Endometrial microvascular endothelial cells (primary cell): ENCODE results near the gene KCNIP3. TPM values are rescaled to one million over a fixed set of nuclear protein-coding genes. Genes with fewer than 3 reads are reported as not detected.
"Not testable (repeated sequence)": the region's sequence is repeated elsewhere in the genome, so short reads cannot be mapped to it uniquely, and the experiment has no call there.

Source experiments
- in situ Hi-C: cut with HindIII; loops from 2 replicates; pipeline ENCODE4 v1.10.0; 2017; ENCODE audit warnings: low sequenced_read_pairs, low pct_unique_long_range_greater_than_20kb; ENCODE audit errors: inconsistent ontology term
- total RNA-seq: library from RNA; depleted of rRNA; stranded (reverse); fragments of >200 nt; gene quantifications from one replicate; pipeline ENCODE4 v1.2.3, GENCODE V29; 2015; ENCODE audit errors: inconsistent ontology term

Gene KCNIP3
- total RNA-seq = not detected

DNA sequence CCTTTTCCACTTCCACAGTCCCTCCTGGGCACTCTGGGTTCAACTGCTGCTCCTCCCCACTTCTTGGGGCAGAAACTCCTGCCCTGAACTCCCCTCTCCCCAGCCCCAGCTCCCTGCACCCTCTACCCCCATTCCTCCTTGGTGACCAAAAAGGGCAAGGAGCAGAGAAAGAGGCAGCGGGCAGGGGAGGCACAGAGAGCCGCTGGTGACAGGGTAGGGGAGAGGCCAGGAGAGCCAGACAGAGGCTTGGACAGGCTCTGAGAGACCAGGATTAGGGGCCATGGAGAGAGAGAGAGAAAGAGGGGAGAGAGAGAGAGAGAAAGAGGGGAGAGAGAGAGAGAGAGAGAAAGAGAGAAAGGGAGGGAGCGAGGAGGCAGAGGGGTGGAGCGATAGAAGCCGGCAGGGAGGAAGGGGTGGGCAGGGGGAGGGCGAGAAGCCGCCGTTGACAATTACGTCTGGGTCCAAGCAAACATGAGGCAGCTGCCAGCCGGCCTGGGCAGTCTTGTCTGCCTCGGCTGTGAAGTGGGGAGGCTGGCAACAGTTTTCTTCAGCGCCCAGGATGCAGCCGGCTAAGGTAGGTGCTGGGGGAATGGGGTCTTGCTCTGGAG is at the start of gene KCNIP3:
Gene KCNIP3, plus strand, starts transcription at position 468 of the 608 bp plus-strand sequence. Its CDS starts 92 bp downstream, at position 560.
- in situ Hi-C loops = no loop called here

- in situ Hi-C loops = no loop called here
Observed at GRCh38 chr2:95258271-95258670, 38.9 kb upstream of the KCNIP3 start.

DNA sequence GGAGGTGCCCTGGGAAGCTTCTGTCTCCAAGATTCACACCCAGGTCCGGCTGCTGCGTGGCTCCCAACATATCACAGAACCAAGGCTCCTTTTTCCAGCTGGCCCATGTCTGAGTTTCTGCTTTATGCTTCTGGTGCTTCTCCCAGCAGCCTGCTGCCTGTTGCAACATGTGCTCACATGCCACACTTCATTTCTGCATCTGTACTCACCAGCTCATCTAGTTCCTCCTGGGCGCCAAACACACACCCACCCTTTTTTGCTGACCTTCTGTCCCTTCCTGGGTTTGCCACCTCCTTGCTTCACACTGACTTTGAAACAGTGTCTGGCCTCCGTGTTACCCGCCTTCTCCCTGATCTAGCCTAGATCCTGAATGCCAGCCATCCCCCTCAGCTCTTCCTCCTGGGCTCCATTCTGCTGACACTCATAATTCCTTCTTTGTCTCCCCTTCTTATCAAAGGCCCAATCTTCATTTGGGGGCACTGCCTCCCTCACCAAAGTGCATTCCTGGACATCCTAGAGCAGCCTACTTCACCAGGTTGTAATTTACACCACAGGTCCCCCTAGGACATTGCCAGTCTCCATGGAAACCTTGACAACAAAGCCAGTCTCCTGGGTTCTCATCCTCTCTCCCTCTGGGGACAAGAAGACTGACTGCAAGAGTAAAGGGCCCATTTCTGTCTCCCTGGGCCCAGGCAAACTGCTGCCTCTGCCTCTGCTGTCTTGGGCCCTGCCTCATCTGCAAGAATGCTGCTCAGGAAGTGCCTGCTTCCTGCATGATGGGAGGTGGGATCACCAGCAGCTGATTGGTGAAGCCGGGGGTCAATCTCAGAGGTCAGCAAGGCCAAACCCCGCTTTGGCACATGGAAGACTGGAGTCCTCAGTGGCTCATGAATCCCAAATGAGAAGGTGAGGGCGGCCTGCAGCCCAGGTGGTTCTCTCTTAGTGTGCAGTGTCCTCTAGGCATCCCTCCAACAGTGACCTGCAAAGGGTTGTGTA is 36.8 kb upstream of the KCNIP3 start:
- in situ Hi-C loops = no loop called here

DNA sequence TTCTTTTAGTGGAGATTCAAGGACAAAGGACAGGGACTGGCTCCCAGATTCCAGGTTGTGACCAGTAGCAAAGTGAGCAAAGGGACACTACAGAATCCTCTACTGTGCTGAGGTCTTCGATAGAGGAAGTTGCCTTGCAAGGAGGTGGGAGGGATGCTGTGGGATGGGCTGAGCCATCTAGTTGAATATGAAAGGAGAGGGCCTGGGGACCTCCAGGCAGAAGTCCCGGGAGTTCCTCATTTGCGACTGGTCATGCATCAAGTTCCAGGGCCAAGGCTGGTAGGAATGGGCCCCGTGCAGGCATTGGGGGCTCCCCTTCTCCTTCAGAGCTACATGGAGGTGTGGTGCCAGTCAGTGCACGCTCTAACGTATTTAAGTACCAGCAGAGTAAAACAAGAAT is 35.5 kb upstream of the KCNIP3 start:
- in situ Hi-C loops = no loop called here

DNA sequence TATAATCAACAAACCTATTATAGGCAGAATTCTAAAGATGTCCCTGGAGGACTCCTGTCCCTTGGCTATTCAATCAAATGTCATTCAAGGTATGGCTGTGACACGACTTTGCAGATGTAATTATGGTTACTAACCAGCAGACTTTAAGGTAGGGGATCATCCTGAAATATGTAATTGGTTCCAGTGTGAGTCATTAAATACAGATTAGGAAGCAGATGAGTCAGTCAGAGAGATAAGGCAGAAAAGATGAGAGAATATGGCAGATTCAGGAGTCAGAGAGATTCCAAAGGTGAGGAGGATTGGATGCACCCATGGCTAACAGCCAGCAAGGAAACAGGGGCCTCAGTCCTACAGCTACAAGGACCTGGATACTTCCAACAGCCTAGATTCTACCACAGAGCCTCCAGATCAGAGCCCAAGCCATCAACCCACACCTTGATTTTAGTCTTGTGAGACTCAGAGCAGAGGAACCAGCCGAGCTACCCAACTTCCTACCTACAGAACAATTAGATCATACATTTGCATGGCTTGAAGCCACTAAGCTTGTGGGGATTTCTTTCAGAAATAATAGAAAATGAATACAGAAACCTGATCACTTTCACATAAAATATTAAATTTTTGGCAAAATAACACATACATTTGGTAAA is 34.1 kb upstream of the KCNIP3 start:
- in situ Hi-C loops = no loop called here

DNA sequence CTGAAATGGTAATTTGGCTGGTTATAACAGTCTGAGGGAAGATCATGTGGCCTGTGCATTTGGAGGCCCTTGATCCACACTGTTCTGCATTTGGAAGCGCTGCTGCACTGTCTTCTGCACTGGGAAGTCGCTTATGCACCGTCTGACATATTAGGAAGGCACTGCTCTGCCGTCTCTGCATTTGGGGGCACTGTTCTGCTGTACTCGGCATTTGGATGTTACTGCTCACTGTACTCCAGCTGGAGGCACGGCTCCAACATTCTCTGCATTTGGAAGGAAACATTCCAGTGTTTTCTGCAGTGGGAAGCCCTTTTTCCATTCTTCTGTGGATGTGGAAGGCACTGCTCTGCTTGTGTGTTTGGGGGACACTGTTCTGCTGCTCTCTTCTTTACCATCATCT is 32.5 kb upstream of the KCNIP3 start:
- in situ Hi-C loops = no loop called here

DNA sequence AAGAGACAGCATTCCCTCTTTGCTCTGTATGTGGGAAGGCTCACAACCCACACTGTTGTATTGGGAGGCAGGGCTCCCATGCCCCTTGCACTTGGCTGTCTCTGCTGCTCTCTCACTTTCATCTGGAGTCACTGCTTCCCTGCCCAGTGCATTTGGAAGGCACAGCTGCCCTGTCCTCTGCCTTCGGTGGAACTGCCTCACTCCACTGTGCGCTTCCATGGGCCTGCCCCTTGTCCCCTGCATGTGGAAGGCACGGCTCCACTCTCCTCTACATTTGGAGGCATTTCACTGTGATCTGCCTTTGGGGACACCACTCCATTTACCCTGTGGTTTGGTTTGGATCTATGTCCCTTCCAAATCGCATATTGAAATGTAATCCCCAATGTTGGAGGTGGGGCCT is 32.0 kb upstream of the KCNIP3 start:
- in situ Hi-C loops = no loop called here

DNA sequence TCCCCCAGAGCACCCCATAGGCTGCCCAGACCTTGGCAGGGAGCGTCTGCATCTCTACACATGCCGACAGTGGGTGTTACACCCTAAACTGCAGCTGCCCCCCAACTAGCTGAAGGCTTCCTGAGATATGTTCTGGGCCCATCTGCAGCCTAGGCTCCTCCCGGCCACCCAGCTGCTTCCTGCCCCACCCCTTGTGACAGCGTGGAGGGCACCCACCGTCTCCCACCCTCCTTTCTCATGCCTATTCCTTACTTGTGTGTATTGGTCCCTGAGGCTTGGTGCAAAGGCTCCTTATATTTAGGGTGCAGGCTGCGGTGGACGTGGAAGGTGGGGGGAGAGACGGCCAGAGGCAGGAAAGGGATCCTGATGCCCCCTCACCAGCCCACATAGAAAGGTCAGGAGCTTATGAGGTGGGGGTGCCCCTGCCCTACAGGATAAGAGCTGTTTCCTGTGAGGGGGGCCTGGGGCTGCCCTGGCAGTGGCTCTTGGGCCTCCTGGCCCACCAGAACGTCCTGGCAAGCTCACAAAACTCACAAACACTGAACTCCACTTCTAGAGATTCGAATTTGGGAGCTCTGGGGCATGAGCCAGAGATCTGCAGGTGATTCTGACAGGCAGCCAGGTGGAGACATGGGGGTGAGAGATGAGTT is 30.2 kb upstream of the KCNIP3 start:
- in situ Hi-C loops = no loop called here

DNA sequence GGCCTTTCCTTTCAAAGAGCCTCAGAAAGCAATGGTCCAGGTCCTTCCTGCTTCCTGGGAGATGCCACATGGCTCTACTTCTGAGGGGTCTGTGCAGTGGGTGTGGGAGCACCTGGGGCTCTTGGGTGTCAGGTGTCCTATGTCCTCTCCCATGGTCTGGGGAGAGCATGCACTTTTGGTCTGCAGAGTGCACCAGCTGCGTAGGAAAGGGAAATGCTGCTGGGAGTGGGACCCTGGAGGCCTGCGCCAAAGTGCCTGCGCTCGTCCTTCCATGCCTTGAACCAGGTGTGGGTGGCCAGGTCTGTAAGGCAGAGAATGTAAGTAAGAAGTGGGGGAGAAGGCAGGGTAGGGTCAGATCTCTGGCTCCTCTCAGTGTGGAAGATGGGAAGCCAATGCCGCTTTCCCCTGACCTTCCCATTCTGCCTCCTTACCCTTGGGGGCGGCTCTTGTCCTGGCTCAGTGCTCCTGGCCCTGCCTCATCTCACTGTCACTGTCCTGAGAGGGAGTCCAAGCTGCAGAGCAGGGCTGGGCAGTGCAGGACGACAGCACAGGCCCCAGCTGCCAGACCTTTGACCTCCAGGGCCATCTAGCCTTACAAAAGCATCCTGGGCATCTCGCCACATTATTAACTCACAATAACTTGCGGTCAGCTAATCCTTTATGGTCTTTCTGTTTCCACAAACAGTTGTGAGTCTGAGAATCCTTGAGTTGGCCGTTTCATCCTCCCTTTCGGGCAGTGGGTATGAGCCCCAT is 29.5 kb upstream of the KCNIP3 start:
- in situ Hi-C loops = no loop called here

DNA sequence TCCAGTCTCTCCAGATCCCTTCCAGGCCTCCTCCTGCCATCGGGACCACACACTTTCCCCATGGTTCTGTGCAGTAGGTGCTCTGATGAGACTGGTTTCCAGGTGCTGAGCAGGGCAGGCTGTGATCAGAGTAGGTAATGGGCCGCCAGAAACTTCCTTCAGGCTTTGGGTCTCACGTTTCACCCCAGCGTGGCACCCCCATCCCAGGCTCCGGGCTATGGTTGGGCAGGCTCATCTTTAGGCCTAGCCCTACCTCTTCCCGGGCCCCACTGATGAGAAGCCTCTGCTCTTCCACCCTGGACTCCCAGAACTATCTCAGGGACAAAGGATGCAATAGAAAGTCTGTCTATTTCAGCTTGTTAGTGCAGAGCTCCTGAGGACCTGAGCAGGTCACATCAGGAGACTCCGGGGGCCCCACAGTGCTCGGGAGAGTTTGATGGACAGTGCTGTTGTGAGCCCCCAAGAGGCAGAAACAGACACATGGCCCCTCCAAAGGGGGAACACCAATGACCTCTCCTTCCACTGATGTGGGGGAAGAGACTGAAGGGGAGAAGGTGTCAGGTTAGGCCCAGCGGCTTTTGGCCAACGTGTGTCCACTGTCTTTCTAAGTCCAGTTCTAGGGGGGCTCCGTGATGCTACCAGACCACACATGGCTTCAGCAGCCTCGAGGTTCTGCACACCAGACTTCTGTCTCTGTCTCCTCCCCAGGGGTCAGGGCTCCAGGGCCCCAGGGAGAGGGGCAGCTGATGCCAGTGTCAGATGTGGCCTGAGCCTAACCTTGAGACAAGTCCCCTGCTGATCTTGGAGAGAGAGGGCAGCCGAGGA is 28.7 kb upstream of the KCNIP3 start:
- in situ Hi-C loops = no loop called here

DNA sequence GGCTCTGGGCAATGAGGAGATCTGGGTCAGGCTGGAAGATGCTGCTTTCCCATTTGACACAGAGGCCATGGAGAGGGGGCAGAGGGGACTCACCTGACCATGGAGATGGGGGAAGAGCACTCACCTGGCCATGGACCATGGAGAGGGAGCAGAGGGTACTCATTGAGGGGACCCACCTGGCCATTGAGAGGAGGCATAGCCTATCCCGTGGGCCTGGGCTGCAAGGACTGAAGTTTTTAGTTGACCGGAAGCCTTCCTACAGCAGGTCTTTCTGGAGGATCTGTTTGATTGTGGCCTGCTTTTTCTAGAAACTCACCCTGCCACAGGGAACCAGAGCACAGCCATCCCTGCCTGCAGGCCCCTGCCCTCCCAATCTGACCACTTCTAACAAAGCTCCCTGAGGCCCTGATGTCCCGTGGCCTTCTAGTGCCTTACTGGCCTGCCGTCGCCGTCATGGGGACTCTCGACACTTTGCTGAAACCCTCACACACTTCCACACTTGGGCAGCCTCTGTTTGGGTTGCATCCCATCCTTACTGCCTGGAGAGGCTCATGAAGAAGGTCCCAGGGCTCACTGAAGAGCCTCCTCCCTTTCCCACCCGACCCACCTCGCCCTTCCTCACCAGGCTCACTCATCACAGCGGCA is 28.0 kb upstream of the KCNIP3 start:
- in situ Hi-C loops = no loop called here

- in situ Hi-C loops = not testable (repeated sequence)
Observed at GRCh38 chr2:95269745-95270144, 27.4 kb upstream of the KCNIP3 start.

DNA sequence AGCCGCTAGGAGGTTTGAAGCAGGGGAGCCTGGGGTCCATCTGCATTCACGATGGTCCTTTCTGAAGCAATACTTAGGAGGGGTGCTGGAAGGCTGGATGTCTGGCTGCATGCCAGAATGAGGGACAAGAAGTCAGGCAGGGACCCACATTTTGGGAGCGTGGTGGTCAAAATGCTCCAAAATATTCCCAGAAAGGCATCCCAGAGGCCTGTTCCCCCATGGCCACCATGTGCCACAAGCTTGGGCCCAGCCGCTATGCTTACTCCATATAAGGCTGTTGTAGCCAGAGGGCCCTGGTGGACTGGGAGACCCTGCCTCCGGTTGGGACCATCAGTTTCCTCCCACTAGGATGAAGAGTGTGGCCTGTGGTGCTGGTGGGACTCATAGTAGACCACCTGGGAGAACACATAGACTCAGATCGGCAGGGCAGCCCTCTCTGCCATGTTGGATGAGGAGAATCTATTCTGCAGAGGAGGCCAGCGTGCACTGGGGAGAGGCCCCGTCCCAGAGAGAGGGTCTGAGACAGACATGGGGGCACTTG is 26.5 kb upstream of the KCNIP3 start:
- in situ Hi-C loops = no loop called here

DNA sequence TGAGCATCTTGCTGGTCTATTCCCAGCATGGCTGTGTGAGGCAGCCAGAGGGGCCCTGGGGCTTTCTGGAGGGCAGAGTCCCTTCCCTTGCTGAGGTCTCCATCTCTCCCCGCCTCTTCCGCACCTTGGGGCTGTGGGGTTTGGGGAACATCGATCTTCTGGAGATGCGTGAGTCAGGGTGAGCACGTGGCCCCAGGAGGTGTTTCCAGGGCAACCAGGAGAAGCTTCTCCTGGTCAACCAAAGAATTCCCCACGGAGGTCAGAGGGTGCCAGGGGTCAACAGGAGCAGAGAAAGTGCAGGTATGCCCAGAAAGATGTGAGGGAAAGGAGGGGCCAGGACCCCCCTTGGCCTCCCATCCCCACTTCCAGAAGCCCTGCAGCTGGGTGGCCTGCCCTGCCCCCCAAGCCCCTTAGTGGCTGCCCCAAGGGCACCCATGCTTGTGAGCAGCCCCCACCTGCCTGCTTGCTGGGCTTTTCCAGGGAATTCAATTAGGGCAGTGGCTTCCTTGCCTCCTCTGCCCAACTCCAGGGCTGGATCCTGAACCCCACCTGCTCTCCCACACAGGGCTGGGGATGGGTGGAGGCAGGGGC is 25.7 kb upstream of the KCNIP3 start:
- in situ Hi-C loops = no loop called here

DNA sequence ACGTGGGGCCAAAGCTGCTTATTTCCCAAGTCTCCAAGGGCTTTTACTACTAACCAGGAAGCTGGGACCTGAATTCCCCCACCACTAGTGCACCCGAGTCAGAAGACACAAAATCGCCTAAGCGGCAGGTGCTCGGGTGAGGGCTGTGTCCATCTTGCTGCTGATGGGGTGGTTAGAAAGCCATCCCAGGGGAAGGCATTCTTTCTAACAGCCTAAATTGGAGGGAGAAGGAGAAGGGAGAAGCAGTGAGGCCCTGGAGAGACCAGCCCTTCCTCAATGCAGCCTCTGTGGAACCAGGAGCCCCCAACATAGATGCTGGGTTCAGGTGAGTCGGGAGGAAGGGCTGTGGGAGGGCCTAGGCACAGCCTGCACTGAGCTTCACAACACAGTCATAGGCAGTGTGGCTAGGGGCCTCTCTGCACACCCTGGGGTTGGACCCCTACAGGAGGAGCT is 24.8 kb upstream of the KCNIP3 start:
- in situ Hi-C loops = no loop called here

DNA sequence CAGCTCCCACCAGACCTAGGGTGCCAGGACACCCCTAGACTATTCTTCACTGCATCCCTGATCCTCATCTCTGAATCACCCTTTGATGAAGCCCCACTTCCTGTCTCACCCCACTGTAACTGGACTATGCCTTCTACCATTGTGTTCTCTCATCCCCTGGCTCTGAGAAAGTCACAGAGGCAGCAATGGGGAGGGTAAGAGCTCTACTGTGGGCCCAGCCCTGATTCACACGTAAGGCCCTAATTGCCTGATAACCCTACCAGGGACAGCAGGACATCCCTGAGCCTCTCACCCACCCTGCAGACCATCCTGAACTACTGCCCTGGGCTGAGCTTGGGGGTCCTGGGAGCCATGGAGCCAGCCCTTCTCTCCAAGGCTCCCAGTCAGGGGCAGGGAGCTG is 24.4 kb upstream of the KCNIP3 start:
- in situ Hi-C loops = no loop called here
